Uterus (tissue), 4 donors: ENCODE data around the gene HCAR1. TPM values are rescaled to one million over a fixed set of nuclear protein-coding genes. Genes with fewer than 3 reads are reported as not detected.
"Not testable (repeated sequence)": the region's sequence is repeated elsewhere in the genome, so short reads cannot be mapped to it uniquely, and the experiment has no call there.

ENCODE experiments used
- DNase-seq, 2 donors: peaks; one replicate each; pipeline ENCODE4 v3.0.0-alpha.2; 2019 to 2020
- H3K27ac ChIP-seq, 2 donors: fragments of 200-600 bp; sonication (generic); 1 replicate in 1 of 2; 2 replicates in 1 of 2; pipeline ENCODE4 v1.5.1; 2016 to 2018
- H3K27me3 ChIP-seq, 2 donors: fragments of 200-600 bp; sonication (generic); one replicate each; pipeline ENCODE4 v1.5.1; 2018 to 2019; ENCODE audit warnings: control low read depth in 1 of 2
- H3K36me3 ChIP-seq, 2 donors: fragments of 200-600 bp; sonication (generic); one replicate each; pipeline ENCODE4 v1.5.1; 2019; ENCODE audit warnings: control low read depth in 1 of 2
- H3K4me1 ChIP-seq, 2 donors: fragments of 200-600 bp; sonication (generic); one replicate each; pipeline ENCODE4 v1.5.1; 2018 to 2019; ENCODE audit warnings: control low read depth in 1 of 2
- H3K4me3 ChIP-seq, 2 donors: fragments of 200-600 bp; sonication (generic); 1 replicate in 1 of 2; 2 replicates in 1 of 2; pipeline ENCODE4 v1.5.1; 2018 to 2019; ENCODE audit warnings: mild to moderate bottlenecking in 1 of 2
- H3K9me3 ChIP-seq, 2 donors: fragments of 200-600 bp; sonication (generic); one replicate each; pipeline ENCODE4 v1.5.1; 2019; ENCODE audit warnings: control low read depth in 1 of 2
- POLR2A ChIP-seq, 2 donors: fragments of 450-650 bp; IDR thresholded peaks; one replicate each; pipeline ENCODE4 v1.6.1; 2016; ENCODE audit warnings: antibody characterized with exemption in 2 of 2, mild to moderate bottlenecking in 1 of 2, moderate library complexity in 1 of 2
- intact Hi-C: fragments of 100-400 bp; cut with DNase I; formaldehyde crosslinking; loops from one replicate; pipeline ENCODE4 v1.15.1; 2023; ENCODE audit warnings: low total_unique reads
- total RNA-seq, 4 donors: library from RNA; depleted of rRNA in 3 of 4; stranded (reverse); fragments of >200 nt in 3 of 4; gene quantifications; one replicate each; pipeline versions ENCODE4 v1.1.0 to v1.2.4, GENCODE V29; 2014 to 2023
- TF ChIP-seq, protein P1 (sequence below), 4 experiments: fragments of 200-600 bp in 2 of 4; fragments of 450-650 bp in 2 of 4; sonication (generic) in 2 of 4; IDR thresholded peaks; one replicate each; pipeline ENCODE4 v1.5.1; 2016 to 2019; ENCODE audit warnings: antibody characterized with exemption in 4 of 4, mild to moderate bottlenecking in 2 of 4, moderate library complexity in 1 of 4
- donor health status: DM: yes; HTN: yes; CAD: no.

The HCAR1 gene
- total RNA-seq, 4 donors from 2014 or later: 0.18 to 3.3 TPM; not detected in 2

DNA sequence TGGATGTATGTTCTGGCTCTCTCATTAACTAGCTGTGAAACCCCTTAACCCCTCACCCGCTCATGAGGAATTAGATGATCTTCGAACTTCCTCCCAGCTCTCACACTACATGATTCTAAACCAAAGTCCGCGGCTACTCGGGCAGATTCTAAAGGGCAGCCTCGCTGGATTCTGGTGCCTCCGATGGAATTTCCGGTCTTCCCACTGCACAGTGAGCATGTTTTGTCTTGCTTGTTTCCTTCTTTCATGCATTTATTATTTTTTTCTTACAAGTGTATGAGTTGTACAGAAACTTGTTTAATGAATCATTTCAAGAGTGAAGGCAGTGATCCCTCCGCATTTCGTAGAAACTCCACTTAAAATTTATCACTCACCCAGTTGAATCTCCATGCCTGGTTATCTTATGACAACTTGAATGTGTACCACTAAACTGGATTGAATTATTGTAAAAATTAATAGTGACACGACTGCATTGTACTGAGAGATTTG, 9.5 kb downstream of the HCAR1 start:
- no peak overlapping the region for H3K4me3 ChIP-seq
- TF ChIP-seq POLR2A (IDR thresholded peaks at IDR 0.05): no peak
- TF ChIP-seq, protein P1, sequence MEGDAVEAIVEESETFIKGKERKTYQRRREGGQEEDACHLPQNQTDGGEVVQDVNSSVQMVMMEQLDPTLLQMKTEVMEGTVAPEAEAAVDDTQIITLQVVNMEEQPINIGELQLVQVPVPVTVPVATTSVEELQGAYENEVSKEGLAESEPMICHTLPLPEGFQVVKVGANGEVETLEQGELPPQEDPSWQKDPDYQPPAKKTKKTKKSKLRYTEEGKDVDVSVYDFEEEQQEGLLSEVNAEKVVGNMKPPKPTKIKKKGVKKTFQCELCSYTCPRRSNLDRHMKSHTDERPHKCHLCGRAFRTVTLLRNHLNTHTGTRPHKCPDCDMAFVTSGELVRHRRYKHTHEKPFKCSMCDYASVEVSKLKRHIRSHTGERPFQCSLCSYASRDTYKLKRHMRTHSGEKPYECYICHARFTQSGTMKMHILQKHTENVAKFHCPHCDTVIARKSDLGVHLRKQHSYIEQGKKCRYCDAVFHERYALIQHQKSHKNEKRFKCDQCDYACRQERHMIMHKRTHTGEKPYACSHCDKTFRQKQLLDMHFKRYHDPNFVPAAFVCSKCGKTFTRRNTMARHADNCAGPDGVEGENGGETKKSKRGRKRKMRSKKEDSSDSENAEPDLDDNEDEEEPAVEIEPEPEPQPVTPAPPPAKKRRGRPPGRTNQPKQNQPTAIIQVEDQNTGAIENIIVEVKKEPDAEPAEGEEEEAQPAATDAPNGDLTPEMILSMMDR (IDR thresholded peaks at IDR 0.05): no peak
- H3K36me3 ChIP-seq: no peaks in the 10 kb centered on the region
- H3K27me3 ChIP-seq: no peaks in the 10 kb centered on the region
- no peak overlapping the region for H3K27ac ChIP-seq
- no peaks in the 10 kb centered on the region for H3K9me3 ChIP-seq
- intact Hi-C loops: no loop called here
- no peak for DNase-seq
- no peaks in the 10 kb centered on the region for H3K4me1 ChIP-seq

DNA sequence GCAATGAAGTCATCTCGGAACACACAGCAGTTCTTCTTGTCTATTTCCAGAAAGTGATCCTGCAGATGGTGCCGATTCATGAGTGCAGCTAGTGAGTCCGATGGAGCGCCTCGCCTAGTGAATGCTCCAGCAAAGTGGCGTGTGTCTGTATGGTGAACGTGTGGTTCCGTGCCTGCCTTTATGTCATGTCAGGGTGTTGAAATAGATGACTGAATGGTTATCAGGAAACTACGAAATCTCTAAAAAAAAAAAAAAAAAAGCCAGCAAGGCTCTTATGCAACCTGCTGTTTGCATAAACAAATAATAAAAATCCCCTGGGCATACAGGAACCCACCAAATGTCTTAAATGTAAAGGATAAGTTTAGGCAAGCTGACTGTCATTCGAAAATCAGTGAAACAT, 14.0 kb downstream of the HCAR1 start, which contains the start of gene HCAR3:
Gene HCAR3 (minus strand): TSS at position 154 of the 400 bp plus-strand sequence. CDS start 74 bp downstream, at position 80.
- H3K36me3 ChIP-seq, H3K27ac ChIP-seq, intact Hi-C loops, H3K4me3 ChIP-seq, DNase-seq, H3K4me1 ChIP-seq, H3K27me3 ChIP-seq, H3K9me3 ChIP-seq: not testable (repeated sequence)

DNA sequence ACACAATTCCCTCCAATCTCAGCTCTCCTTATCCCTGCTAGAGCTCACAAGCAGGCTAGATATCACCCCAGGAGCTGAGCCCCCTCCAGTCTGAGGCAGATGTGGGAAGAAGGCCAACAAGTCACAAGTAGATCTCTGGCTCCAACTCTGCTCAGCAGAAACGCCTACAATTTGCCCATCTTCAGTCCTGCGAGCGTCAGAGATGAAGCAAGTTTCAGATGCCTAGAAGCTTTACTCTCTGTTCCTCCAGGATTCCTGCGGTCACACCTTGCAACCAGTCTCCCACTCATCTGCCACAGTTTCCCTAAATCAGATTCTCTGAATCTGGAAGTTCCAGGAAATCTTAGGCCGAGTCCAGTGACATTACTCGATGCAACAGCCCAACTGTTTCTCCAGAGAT, 15.4 kb downstream of the HCAR1 start:
- H3K4me1 ChIP-seq, H3K27ac ChIP-seq, DNase-seq, intact Hi-C loops, H3K9me3 ChIP-seq, H3K4me3 ChIP-seq, H3K27me3 ChIP-seq, H3K36me3 ChIP-seq: not testable (repeated sequence)

DNA sequence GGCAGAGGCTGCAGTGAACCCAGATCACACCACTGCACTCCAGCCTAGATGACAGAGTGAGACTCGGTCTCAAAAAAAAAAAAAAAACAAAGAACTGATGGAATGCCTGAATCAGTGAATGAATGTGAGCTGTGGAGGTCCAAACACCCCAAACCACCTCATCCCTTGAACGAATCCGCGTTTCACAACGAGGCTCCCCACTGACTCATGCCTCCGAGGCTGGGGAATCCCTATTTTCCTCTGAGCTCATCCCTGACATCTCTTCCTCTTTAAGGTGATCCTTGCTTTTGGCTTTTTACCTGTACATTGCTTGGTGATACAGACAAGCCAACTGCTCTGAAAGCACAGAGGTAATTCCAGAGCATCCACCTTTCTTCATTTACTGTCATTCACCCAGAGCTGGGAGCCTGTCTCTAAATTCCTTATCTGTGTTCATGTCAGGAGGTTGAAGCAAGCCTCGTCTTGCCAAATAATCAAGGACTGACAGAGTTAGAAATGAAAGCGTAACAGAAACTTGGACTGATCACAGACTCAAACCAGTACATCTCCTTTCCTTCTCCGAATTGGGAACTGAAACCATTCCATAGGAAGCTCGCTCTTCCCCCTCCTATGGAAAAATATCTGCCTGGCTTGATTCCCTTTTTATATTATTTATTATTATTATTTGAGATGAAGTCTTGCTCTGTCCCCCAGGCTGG, 17.0 kb downstream of the HCAR1 start:
- intact Hi-C loops, DNase-seq, H3K27me3 ChIP-seq, H3K4me1 ChIP-seq, H3K27ac ChIP-seq, H3K4me3 ChIP-seq, H3K36me3 ChIP-seq, H3K9me3 ChIP-seq: not testable (repeated sequence)

DNA sequence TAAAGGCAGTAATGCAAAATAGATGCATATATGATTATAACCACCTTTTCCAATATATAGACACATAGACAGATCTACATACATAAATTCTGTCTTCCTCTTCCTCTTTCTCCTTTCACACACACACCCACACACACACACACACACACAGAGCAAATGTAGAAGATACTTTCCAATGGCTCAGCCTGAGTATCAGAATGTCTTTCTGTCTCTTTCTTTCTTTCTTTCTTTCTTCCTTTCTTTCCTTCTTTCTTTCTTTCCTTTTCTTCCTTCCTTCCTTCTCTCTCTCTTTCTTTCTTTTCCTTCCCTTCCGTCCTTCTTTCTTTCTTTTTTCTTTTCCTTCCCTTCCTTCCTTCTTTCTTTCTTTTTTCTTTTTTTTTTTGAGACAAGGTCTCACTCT, 19.4 kb downstream of the HCAR1 start:
- intact Hi-C loops: not testable (repeated sequence)

DNA sequence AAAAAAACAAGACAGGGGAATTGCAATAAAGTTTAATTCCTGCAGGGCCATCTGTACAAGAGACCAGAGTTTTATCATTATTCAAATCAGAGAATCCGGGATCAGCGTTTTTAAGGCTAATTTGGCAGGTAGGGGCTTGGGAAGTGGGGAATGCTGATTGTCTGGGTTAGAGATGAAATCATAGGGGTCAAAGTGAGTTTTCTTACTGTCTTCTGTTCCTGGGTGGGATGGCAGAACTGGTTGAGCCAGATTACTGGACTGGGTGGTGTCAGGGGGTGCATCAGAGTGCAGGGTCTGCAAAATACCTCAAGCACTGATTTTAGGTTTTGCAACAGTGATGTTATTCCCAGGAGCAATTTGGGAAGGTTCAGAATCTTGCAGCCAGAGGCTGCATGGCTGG, 20.3 kb downstream of the HCAR1 start:
- H3K9me3 ChIP-seq, H3K36me3 ChIP-seq, H3K27me3 ChIP-seq, DNase-seq, H3K4me1 ChIP-seq, H3K4me3 ChIP-seq, intact Hi-C loops, H3K27ac ChIP-seq: not testable (repeated sequence)

More for the DNA sequence above, 19.4 kb downstream of the HCAR1 start:
- not testable (repeated sequence) for H3K9me3 ChIP-seq, H3K27me3 ChIP-seq, H3K4me3 ChIP-seq, DNase-seq, H3K36me3 ChIP-seq, H3K27ac ChIP-seq, H3K4me1 ChIP-seq

DNA sequence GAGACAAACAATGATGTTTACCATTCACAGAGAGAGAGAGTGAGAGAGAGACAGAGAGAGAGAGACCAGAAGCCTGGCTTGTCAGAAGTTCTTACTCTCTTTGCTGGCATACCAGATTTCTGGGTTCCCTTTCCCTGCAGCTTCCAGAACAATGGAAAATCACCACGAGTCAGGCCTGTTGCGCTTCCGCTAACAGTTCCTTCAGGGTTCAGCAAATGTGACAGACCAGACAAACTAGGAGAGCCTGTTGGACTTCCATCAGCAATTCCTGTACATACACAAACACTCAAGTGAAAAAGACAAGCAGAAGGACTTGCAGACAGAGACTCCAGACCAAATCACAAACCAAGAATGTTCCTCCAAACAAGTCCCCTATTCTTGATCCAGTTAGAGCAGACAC, 21.4 kb downstream of the HCAR1 start:
- H3K36me3 ChIP-seq, H3K4me1 ChIP-seq, H3K9me3 ChIP-seq, H3K27ac ChIP-seq, DNase-seq, H3K4me3 ChIP-seq, intact Hi-C loops, H3K27me3 ChIP-seq: not testable (repeated sequence)

DNA sequence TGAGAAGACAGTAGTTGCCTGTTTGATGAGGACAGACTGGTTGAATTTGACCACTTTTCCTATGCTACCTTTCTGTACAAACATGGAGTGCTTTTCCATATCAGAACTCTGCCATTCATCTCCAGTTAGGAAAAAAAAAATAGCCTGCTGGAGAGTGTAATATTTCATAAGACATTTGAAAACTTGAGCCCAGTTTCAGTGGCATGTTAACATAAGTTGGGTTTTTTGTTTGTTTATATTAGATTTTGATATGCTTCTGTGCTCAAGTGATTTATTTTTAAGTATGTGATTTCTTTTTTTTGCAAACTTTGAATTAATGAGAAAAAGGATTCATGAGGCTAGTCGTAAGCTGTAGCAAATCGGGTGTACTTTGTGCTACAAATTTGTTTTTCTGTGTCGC, 26.8 kb downstream of the HCAR1 start:
- DNase-seq, H3K27ac ChIP-seq, H3K9me3 ChIP-seq, H3K36me3 ChIP-seq, H3K27me3 ChIP-seq, H3K4me3 ChIP-seq, H3K4me1 ChIP-seq, intact Hi-C loops: not testable (repeated sequence)

DNA sequence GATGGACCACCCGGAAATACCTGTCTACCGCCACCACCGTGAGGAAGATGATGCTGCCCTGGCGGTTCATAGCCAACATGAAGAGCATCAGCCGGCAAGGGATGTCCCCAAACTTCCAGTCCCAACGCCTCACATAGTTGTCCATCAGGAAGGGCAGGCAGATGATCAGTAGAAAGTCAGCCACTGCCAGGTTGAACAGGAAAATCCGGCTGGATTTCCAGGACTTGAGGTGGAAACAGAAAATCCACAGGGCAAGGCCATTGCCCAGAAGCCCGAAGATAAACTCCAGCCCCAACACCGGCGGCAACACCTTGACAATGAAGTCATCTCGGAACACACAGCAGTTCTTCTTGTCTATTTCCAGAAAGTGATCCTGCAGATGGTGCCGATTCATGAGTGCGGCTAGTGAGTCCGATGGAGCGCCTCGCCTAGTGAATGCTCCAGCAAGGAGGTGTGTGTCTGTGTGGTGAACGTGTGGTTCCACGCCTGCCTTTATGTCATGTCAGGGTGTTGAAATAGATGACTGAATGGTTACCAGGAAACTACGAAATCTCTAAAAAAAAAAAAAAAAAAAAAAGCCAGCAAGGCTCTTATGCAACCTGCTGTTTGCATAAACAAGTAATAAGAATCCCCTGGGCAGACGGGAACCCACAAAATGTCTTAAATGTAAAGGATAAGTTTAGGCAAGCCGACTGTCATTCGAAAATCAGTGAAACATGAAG, 27.6 kb downstream of the HCAR1 start, which contains the start of gene HCAR2:
Gene HCAR2 (minus strand): TSS at position 468 of the 722 bp plus-strand sequence. CDS start 74 bp downstream, at position 394.
- H3K27ac ChIP-seq, intact Hi-C loops, H3K36me3 ChIP-seq, H3K9me3 ChIP-seq, H3K4me1 ChIP-seq, H3K4me3 ChIP-seq, DNase-seq, H3K27me3 ChIP-seq: not testable (repeated sequence)

DNA sequence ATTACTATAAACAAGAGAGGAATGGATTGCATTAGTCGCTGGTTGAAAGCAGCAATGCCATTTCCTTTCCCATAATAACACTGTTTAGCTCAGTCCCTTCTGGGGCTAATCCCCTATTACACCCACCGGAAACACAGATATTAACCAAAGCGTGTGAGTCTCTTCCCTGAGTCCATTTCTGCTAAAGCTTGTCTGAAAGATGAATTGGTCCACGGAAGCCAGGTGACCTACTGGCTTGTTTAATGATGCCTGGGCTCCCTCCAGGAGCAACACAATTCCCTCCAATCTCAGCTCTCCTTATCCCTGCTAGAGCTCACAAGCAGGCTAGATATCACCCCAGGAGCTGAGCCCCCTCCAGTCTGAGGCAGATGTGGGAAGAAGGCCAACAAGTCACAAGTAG, 29.2 kb downstream of the HCAR1 start:
- DNase-seq, H3K36me3 ChIP-seq, intact Hi-C loops, H3K27me3 ChIP-seq, H3K27ac ChIP-seq, H3K4me3 ChIP-seq, H3K4me1 ChIP-seq, H3K9me3 ChIP-seq: not testable (repeated sequence)

DNA sequence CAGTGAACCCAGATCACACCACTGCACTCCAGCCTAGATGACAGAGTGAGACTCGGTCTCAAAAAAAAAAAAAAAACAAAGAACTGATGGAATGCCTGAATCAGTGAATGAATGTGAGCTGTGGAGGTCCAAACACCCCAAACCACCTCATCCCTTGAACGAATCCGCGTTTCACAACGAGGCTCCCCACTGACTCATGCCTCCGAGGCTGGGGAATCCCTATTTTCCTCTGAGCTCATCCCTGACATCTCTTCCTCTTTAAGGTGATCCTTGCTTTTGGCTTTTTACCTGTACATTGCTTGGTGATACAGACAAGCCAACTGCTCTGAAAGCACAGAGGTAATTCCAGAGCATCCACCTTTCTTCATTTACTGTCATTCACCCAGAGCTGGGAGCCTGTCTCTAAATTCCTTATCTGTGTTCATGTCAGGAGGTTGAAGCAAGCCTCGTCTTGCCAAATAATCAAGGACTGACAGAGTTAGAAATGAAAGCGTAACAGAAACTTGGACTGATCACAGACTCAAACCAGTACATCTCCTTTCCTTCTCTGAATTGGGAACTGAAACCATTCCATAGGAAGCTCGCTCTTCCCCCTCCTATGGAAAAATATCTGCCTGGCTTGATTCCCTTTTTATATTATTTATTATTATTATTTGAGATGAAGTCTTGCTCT, 30.5 kb downstream of the HCAR1 start:
- intact Hi-C loops, H3K4me1 ChIP-seq, H3K27me3 ChIP-seq, H3K4me3 ChIP-seq, H3K9me3 ChIP-seq, H3K27ac ChIP-seq, DNase-seq, H3K36me3 ChIP-seq: not testable (repeated sequence)

DNA sequence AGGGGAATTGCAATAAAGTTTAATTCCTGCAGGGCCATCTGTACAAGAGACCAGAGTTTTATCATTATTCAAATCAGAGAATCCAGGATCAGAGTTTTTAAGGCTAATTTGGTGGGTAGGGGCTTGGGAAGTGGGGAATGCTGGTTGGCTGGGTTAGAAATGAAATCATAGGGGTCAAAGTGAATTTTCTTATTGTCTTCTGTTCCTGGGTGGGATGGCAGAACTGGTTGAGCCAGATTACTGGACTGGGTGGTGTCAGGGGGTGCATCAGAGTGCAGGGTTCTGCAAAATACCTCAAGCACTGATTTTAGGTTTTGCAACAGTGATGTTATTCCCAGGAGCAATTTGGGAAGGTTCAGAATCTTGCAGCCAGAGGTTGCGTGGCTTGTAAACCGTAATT, 33.7 kb downstream of the HCAR1 start:
- H3K4me3 ChIP-seq, H3K27ac ChIP-seq, H3K36me3 ChIP-seq, DNase-seq, H3K4me1 ChIP-seq, H3K9me3 ChIP-seq, H3K27me3 ChIP-seq, intact Hi-C loops: not testable (repeated sequence)
